Naive thymus-derived CD4-positive, alpha-beta T cell (primary cell): ENCODE data around the gene POU2AF3. TPM values are rescaled to one million over a fixed set of nuclear protein-coding genes. Genes with fewer than 3 reads are reported as not detected.

ENCODE experiments used
- ATAC-seq: fragments of 150-1000 bp; cut with Tn5 transposase; 2 replicates; pipeline ENCODE4 v1.10.0; 2021; ENCODE audit warnings: mild to moderate bottlenecking, moderate library complexity
- CTCF ChIA-PET: fragments of 350-600 bp; sonication (Branson Sonifier 250); formaldehyde crosslinking; loops from one replicate; lab custom pipeline; 2021; ENCODE audit warnings: antibody characterized with exemption; lab: Charles Lee
- POLR2A ChIA-PET: fragments of 350-600 bp; sonication (Branson Sonifier 250); formaldehyde crosslinking; loops from one replicate; lab custom pipeline; 2021; ENCODE audit warnings: antibody characterized with exemption, inconsistent platforms; lab: Charles Lee
- DNase-seq, 9 donors: peaks; one replicate each; pipeline versions ENCODE4 v3.0.0 to v3.0.0-alpha.2; 2020 to 2022; ENCODE audit warnings: mixed read lengths in 1 of 9
- H3K27ac ChIP-seq: one replicate; pipeline ENCODE4 v1.7.0; 2013; ENCODE audit warnings: mild to moderate bottlenecking, low read depth, low read length, moderate library complexity
- H3K27me3 ChIP-seq, 2 donors: one replicate each; pipeline ENCODE4 v1.7.0; 2013; ENCODE audit warnings: low read length in 2 of 2, mild to moderate bottlenecking in 2 of 2, moderate library complexity in 2 of 2; ENCODE audit not compliant: control insufficient read depth in 2 of 2, insufficient read depth in 2 of 2
- H3K36me3 ChIP-seq, 3 experiments: 1 replicate in 2 of 3; 2 replicates in 1 of 3; pipeline ENCODE4 v1.7.0; 2013; ENCODE audit warnings: low read length in 3 of 3, mild to moderate bottlenecking in 3 of 3, moderate library complexity in 1 of 3; ENCODE audit not compliant: insufficient read depth in 3 of 3, control insufficient read depth in 2 of 3
- H3K4me1 ChIP-seq, 2 donors: one replicate each; pipeline ENCODE4 v1.7.0; 2013; ENCODE audit warnings: low read length in 2 of 2, mild to moderate bottlenecking in 2 of 2, moderate library complexity in 1 of 2; ENCODE audit not compliant: control insufficient read depth in 2 of 2, insufficient read depth in 2 of 2
- H3K4me3 ChIP-seq: 2 replicates; pipeline ENCODE4 v1.7.0; 2013; ENCODE audit warnings: mild to moderate bottlenecking, low read length
- H3K9me3 ChIP-seq, 3 experiments: 1 replicate in 2 of 3; 2 replicates in 1 of 3; pipeline ENCODE4 v1.7.0; 2013; ENCODE audit warnings: low read length in 3 of 3; ENCODE audit not compliant: control insufficient read depth in 2 of 3
- H3K27ac Mint-ChIP-seq, 9 donors: one replicate each; pipeline ENCODE4 v1.8.0; 2020 to 2022; ENCODE audit warnings: mixed read lengths in 9 of 9, mild to moderate bottlenecking in 8 of 9, moderate library complexity in 5 of 9, inconsistent platforms in 2 of 9
- H3K27me3 Mint-ChIP-seq, 5 donors: one replicate each; pipeline ENCODE4 v1.8.0; 2021 to 2022; ENCODE audit warnings: mixed read lengths in 5 of 5, mild to moderate bottlenecking in 1 of 5
- H3K36me3 Mint-ChIP-seq, 5 donors: one replicate each; pipeline ENCODE4 v1.8.0; 2020 to 2022; ENCODE audit warnings: mixed read lengths in 5 of 5, mild to moderate bottlenecking in 3 of 5, inconsistent platforms in 1 of 5
- H3K4me1 Mint-ChIP-seq, 7 donors: one replicate each; pipeline ENCODE4 v1.8.0; 2020 to 2022; ENCODE audit warnings: mixed read lengths in 7 of 7, mild to moderate bottlenecking in 3 of 7, inconsistent platforms in 1 of 7
- H3K4me3 Mint-ChIP-seq, 10 donors: one replicate each; pipeline ENCODE4 v1.8.0; 2020 to 2022; ENCODE audit warnings: mild to moderate bottlenecking in 10 of 10, mixed read lengths in 10 of 10, moderate library complexity in 6 of 10, inconsistent platforms in 2 of 10
- H3K9me3 Mint-ChIP-seq, 11 donors: one replicate each; pipeline ENCODE4 v1.8.0; 2020 to 2022; ENCODE audit warnings: mixed read lengths in 11 of 11, mild to moderate bottlenecking in 4 of 11, inconsistent platforms in 1 of 11, moderate library complexity in 1 of 11
- intact Hi-C, 2 donors: fragments of 100-400 bp; cut with micrococcal nuclease; formaldehyde crosslinking; loops; one replicate each; pipeline ENCODE4 v1.15.1; 2023
- polyA plus RNA-seq, 2 donors: library from polyadenylated mRNA; unstranded; fragments of 300-500 nt; fragmentation: Illumina TruSeq; gene quantifications; one replicate each; pipeline ENCODE4 v1.2.3, GENCODE V29; 2021
- total RNA-seq, 6 experiments: library from RNA in 5 of 6; stranded (reverse) in 5 of 6; gene quantifications; 1 replicate in 5 of 6; 2 replicates in 1 of 6; pipeline ENCODE4 v1.2.3 and lab custom pipeline; 2021 to 2026

POU2AF3 gene
- total and polyA plus RNA-seq, 7 experiments from 2014 or later: not detected

GRCh38 chr11:111329306-111330204, 31.2 kb downstream of the POU2AF3 start:
- no peak overlapping the region for H3K27ac Mint-ChIP-seq
- no peak for DNase-seq

GRCh38 chr11:111330234-111330893, 32.0 kb downstream of the POU2AF3 start:
- H3K27me3 Mint-ChIP-seq: peaks cover 0 to 7% (median 0%) of the 10 kb centered on the region in 5 donors
- no peaks in the 10 kb centered on the region for H3K4me1 ChIP-seq
- intact Hi-C loops: no loop called here
- H3K36me3 ChIP-seq: no peaks in the 10 kb centered on the region
- H3K27ac Mint-ChIP-seq: no peak overlapping the region
- H3K36me3 Mint-ChIP-seq: no peaks in the 10 kb centered on the region
- ATAC-seq: no peak
- ChIA-PET CTCF (no interaction called here), POLR2A (interaction anchor here (0.6 kb wide), 1 partner anchor 42 kb away, joined by 3 read pairs; no protein-coding TSS in a partner anchor)
- H3K27me3 ChIP-seq: no peaks in the 10 kb centered on the region
- no peak overlapping the region for H3K4me3 ChIP-seq
- no peaks in the 10 kb centered on the region for H3K4me1 Mint-ChIP-seq
- DNase-seq: no peak
- H3K27ac ChIP-seq: no peak overlapping the region
- no peaks in the 10 kb centered on the region for H3K9me3 ChIP-seq
- no peak overlapping the region for H3K4me3 Mint-ChIP-seq
- no peaks in the 10 kb centered on the region for H3K9me3 Mint-ChIP-seq

More at GRCh38 chr11:111329306-111330204, 31.2 kb downstream of the POU2AF3 start:
- Mint-ChIP-seq H3K27me3 (peaks cover 0 to 10% (median 0%) of the 10 kb centered on the region in 5 donors), H3K4me3 (no peak overlapping the region), H3K4me1 (no peaks in the 10 kb centered on the region), H3K36me3 (no peaks in the 10 kb centered on the region), H3K9me3 (no peaks in the 10 kb centered on the region)
- ATAC-seq: no peak
- CTCF ChIA-PET: no interaction called here
- H3K27me3 ChIP-seq: no peaks in the 10 kb centered on the region
- H3K9me3 ChIP-seq: no peaks in the 10 kb centered on the region
- H3K4me1 ChIP-seq: no peaks in the 10 kb centered on the region
- H3K4me3 ChIP-seq: no peak overlapping the region
- no peak overlapping the region for H3K27ac ChIP-seq
- no peaks in the 10 kb centered on the region for H3K36me3 ChIP-seq
- POLR2A ChIA-PET: no interaction called here
- intact Hi-C loops: no loop called here

- no peak overlapping the region for H3K27ac Mint-ChIP-seq
- peaks cover 0 to 4% (median 0%) of the 10 kb centered on the region in 5 donors for H3K27me3 Mint-ChIP-seq
- no peak overlapping the region for H3K27ac ChIP-seq
- no peaks in the 10 kb centered on the region for H3K27me3 ChIP-seq
- ATAC-seq (no peak), DNase-seq (no peak)
- intact Hi-C loops: no loop called here
- H3K36me3 ChIP-seq: no peaks in the 10 kb centered on the region
- no peaks in the 10 kb centered on the region for H3K36me3 Mint-ChIP-seq
- H3K4me1 Mint-ChIP-seq: no peaks in the 10 kb centered on the region
- H3K4me1 ChIP-seq: no peaks in the 10 kb centered on the region
- H3K9me3 Mint-ChIP-seq: no peaks in the 10 kb centered on the region
- H3K9me3 ChIP-seq: no peaks in the 10 kb centered on the region
- ChIA-PET CTCF (no interaction called here), POLR2A (no interaction called here)
- no peak overlapping the region for H3K4me3 ChIP-seq
- no peak overlapping the region for H3K4me3 Mint-ChIP-seq
Measured at GRCh38 chr11:111331711-111332479, 33.5 kb downstream of the POU2AF3 start.

GRCh38 chr11:111334532-111335502, 36.5 kb downstream of the POU2AF3 start:
- peaks cover 0 to 12% (median 0%) of the 10 kb centered on the region in 5 donors for H3K27me3 Mint-ChIP-seq
- Histone ChIP-seq H3K36me3 (no peaks in the 10 kb centered on the region), H3K4me3 (no peak overlapping the region), H3K27me3 (no peaks in the 10 kb centered on the region), H3K4me1 (no peaks in the 10 kb centered on the region), H3K9me3 (no peaks in the 10 kb centered on the region), H3K27ac (no peak overlapping the region)
- no peak for ATAC-seq
- H3K36me3 Mint-ChIP-seq: peaks cover 0 to 5% (median 0%) of the 10 kb centered on the region in 5 donors
- H3K9me3 Mint-ChIP-seq: peaks cover 0 to 10% (median 6%) of the 10 kb centered on the region in 11 donors
- H3K4me1 Mint-ChIP-seq: no peaks in the 10 kb centered on the region
- H3K27ac Mint-ChIP-seq: no peak overlapping the region
- no peak overlapping the region for H3K4me3 Mint-ChIP-seq
- intact Hi-C loops: no loop called here
- DNase-seq: no peak
- ChIA-PET CTCF (no interaction called here), POLR2A (no interaction called here)

GRCh38 chr11:111335549-111335948, 37.2 kb downstream of the POU2AF3 start:
- POLR2A ChIA-PET: no interaction called here
- H3K27me3 ChIP-seq: no peaks in the 10 kb centered on the region
- H3K36me3 ChIP-seq: no peaks in the 10 kb centered on the region
- no peak overlapping the region for H3K27ac ChIP-seq
- H3K27me3 Mint-ChIP-seq: peaks cover 0 to 12% (median 0%) of the 10 kb centered on the region in 5 donors
- H3K4me1 Mint-ChIP-seq: no peaks in the 10 kb centered on the region
- DNase-seq (no peak), ATAC-seq (no peak)
- H3K36me3 Mint-ChIP-seq: peaks cover 0 to 7% (median 0%) of the 10 kb centered on the region in 5 donors
- H3K9me3 Mint-ChIP-seq: peaks cover 0 to 16% (median 9%) of the 10 kb centered on the region in 11 donors
- no peak overlapping the region for H3K4me3 Mint-ChIP-seq
- CTCF ChIA-PET: no interaction called here
- intact Hi-C loops: no loop called here
- no peak overlapping the region for H3K4me3 ChIP-seq
- no peak overlapping the region for H3K27ac Mint-ChIP-seq
- H3K4me1 ChIP-seq: no peaks in the 10 kb centered on the region
- H3K9me3 ChIP-seq: no peaks in the 10 kb centered on the region

GRCh38 chr11:111336062-111336461, 37.7 kb downstream of the POU2AF3 start:
- no peak for ATAC-seq
- Histone ChIP-seq H3K27ac (no peak overlapping the region), H3K27me3 (no peaks in the 10 kb centered on the region), H3K4me3 (no peak overlapping the region), H3K36me3 (no peaks in the 10 kb centered on the region), H3K4me1 (no peaks in the 10 kb centered on the region), H3K9me3 (no peaks in the 10 kb centered on the region)
- Mint-ChIP-seq H3K4me3 (no peak overlapping the region), H3K27me3 (peaks cover 0 to 12% (median 0%) of the 10 kb centered on the region in 5 donors), H3K36me3 (peaks cover 0 to 7% (median 0%) of the 10 kb centered on the region in 5 donors), H3K4me1 (no peaks in the 10 kb centered on the region), H3K27ac (no peak overlapping the region), H3K9me3 (peaks cover 0 to 17% (median 9%) of the 10 kb centered on the region in 11 donors)
- intact Hi-C loops: no loop called here
- ChIA-PET POLR2A (no interaction called here), CTCF (interaction anchor here (0.6 kb wide), 1 partner anchor 53 kb away, joined by 3 read pairs; no protein-coding TSS in a partner anchor)
- DNase-seq: no peak
